HG02973 (cell line): ENCODE measurements around the gene ELOVL1.
A peak's percentile ranks its signal among the peaks of the same experiment; 100 is the strongest.
"Not testable (repeated sequence)": the region's sequence is repeated elsewhere in the genome, so short reads cannot be mapped to it uniquely, and the experiment has no call there.

Experiments used
- ATAC-seq: cut with Tn5 transposase; IDR thresholded peaks from one replicate; pipeline ENCODE4 v1.9.1; 2021; ENCODE audit warnings: moderate library complexity; ENCODE audit not compliant: unreplicated experiment

Gene ELOVL1

DNA sequence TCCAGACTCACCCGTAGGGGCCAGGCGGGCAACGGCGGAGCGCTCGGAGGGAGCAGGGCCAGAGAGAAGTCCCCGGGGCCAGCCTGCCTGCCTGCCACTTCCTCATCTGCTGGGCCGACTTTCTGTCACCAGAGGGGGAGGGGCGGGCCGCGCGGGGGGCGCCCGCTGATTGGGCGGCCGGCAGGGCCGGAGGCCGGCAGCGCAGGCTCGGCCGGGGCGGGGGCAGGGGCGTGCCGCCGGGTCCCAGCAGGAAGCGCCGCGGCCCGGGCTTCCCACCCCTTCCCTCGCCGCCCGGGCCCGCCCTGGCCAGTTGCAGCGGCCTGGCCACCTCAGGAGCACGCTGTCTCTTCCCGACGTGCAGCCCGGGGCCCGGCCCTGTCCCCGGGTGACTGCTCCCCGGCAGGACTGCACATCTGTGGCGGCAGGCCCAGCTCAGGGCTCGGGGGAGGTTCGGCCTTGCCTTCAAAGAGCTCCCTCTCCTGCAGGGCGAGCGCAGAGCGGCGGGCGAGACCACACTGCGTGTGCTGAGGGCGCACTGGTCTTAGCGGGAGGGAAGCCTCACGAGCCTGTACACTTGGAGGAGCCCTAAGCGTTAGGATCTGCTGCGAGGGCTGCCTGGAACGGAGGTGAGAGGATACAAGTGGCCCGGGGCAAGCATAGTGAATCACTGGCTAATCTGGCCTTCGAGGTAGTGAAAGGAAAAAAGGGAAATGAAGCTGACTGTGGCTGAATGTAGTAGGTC lies at the start of gene ELOVL1:
TSS of gene ELOVL1 (minus strand) at position 108 of the 742 bp plus-strand sequence. CDS start 2,402 bp downstream, outside the sequence.
- peak; percentile 66 for ATAC-seq

DNA sequence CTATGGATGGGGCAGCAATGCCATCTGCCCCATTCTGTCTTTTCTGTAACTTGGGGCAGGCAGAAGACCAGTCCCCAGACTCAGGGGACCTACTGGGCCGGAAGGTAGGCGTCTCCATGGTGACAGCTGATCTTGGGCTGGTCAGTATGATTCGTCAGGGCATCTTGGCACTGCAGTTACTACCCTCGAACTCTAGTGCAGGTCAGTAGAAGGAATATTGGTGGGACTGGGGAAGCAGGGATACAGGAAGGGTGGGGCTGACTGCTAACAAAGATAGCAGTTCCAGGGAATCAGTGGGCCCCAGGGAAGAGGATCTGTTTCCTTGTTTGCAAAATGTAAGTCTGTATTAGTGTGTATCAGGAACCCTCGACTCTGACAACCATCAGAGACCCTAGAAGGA lies 48.1 kb upstream of the ELOVL1 start:
- no peak for ATAC-seq

DNA sequence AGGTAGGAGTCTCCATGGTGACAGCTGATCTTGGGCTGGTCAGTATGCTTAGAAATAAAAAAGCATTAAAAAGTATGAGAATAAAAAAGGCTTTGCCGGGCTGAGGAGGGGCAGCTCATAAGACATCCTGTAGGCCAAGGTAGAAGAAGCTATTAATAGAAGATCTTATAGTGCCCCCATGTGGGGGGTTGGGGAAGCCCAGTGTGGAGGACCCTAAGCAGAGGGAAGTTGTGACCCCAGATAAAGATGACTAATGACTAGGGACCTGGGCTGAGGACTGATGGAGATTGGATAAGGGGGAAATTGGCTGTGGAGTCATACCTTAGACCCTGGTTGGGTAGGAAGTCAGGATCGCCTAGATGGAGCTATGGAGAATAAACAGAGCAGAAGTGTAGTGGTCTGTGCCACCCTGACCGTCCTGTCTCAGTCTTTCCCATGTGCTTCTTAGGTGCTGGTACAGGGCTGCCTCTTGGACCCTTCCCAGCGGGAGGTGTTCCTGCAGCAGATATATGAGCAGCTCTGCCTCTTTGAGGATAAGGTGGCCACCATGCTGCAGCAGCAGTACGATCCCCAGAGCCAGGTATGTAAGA lies 46.9 kb upstream of the ELOVL1 start:
- no peak for ATAC-seq

DNA sequence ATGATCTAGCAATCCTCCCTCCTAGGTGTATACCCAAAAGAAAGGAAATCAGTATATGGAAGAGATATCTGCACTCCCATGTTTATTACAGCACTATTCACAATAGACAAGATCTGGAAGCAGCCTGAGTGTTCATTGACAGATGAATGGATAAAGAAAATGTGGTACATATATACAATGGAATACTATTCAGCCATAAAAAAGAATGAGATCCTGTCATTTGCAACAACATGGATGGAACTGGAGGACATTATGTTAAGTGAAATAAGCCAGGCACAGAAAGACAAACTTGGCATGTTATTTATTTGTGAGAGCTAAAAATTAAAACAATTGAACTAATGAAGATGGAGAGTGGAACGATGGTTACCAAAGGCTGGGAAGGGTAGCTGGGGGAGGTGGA lies 45.6 kb upstream of the ELOVL1 start:
- not testable (repeated sequence) for ATAC-seq

DNA sequence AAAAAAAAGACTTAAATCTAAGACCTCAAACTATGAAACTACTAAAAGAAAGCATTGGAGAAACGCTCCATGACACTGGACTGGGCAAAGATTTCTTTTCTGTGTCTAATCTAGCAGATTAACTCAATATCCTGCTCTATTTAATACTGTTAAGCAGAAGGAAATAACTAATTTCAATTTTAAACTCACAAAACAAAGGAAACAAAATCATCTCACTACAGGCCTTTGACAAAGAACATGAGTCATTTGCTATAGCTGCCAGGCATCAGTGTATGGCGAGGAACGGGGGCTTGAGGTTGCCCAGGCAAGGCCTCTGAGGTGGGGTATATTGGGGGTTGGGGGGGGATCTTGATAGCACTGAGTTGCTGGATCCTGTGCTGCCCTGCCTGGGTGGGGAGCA lies 42.8 kb upstream of the ELOVL1 start:
- no peak for ATAC-seq

DNA sequence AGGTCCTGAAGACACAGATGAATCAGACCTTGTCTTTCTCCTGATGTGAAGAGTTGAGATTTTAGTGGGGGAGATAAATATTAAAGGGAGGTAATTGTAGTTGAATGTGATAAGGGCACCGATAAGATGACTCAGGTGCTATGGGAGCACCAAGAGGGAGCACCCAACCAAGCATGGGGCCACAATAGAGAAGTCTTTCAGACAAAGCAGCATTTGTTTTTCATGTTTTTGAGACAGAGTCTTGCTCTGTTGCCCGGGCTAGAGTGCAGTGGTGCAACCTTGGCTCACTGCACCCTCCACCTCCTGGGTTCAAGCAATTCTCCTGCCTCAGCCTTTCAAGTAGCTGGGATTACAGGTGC lies 38.0 kb upstream of the ELOVL1 start:
- ATAC-seq = no peak

DNA sequence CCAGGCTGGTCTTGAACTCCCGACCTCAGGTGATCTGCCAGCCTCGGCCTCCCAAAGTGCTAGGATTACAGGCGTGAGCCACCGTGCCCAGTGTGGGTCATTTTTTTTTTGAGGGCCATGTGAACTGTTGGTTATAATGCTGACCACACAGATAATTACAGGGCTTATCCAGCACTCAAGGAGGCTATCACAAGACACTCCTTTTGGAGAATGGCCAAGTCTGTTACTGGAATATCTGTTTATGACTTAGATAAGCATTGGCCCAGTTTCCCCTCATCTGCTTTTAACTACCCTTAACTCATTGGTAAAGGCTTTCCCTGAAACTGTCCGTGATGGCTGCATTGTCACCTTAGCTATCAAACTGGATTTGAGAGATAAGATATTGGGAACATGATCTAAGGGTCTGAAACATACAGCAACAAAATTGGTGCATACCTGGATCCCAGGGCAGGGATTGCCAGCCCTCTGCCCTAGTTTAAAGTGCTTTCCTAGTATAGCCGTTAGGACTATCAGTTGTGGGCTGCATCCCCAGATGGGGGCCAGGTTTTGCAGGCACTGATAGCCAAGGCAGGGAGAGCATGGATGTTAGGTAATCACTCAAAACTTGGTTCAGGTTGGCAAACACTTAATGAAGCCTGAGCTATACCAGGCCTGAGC lies 37.5 kb upstream of the ELOVL1 start:
- no peak for ATAC-seq

DNA sequence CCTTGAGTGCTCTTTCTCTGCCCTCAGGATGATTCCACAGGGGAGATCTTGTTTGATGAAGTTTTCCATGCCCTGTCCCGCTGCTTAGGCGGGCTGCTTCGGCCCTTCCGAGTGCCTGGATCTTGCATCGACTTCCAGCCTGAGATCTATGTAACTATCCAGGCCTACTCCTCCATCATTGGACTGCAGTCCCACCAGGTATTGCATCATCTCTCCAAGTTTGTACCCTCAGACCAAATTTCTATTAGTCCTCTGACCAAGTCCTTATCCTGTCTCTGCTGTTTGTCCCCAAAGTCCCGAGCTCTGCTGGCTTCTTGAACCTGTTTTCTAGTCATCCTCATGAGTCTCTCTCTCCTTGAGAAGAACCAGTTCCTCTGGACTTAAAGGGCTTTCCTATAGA lies 36.5 kb upstream of the ELOVL1 start:
- ATAC-seq = no peak

DNA sequence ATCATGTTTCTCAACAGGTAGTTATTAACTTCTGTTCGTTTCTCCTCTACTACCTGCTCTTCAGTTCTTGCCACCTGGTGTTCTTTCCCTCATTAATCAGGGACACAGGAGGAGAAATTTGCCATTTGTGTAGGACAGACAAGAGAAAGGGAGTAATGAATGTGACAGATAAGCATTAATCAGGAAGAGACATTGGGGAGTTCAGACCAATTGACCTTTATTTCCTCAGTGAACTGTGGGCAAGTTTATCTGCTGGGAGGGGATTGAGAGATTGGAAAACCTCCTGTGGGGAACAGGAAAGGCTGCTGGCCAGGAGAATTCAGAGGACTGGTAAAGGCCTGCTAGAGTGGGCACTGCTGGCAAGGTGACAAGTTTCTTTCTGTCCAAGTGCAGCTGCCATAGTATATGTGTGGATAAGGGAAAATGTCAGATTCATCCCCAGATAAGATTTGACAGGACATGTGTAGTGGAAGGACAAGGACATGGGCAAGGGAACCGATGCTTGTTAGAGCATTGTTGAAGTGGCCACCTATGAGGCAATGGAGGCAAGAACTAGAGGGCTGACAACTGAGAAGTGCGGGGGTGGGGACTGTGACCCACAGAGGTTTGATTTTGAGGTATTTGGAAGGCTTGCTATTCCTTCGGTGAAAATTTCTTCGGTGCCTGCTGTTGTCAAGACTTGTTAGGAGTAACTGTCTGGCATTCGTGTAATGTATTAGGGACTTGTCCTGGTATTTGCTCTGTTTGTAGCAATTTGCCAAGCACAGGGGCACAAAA lies 34.5 kb upstream of the ELOVL1 start:
- ATAC-seq = no peak

DNA sequence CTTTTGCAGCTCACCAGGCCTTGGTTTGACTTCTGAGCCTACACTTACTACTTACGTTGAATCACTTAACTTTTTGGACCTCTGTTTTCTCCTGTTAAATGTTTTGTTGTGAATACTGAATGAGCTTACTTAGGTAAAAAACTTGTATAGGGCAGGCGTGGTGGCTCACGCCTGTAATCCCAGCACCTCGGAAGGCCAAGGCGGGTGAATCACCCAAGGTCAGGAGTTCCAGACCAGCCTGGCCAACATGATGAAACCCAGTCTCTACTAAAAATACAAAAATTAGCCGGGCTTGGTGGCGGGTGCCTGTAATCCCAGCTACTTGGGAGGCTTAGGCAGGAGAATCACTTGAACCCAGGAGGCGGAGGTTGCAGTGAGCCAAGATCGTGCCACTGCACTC lies 32.6 kb upstream of the ELOVL1 start:
- ATAC-seq = not testable (repeated sequence)

DNA sequence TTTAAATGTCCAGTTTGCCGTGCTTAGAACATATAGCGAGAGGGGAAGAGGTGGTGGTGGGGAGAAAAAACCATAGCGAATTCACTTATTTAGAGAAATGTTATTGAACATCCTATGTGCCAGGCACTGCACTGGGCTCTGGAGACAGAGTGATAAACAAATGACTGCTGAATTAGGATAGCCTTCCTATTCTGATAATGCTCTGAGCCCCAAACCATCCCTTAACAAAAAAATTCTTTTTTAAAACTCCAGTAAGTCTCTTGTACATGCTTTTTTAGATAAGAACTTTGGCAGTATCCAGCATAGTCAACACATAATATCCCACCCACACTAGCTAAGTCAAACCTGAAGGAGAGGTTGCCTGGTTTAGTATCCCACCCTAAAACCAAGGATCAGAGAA lies 30.4 kb upstream of the ELOVL1 start:
- no peak for ATAC-seq

DNA sequence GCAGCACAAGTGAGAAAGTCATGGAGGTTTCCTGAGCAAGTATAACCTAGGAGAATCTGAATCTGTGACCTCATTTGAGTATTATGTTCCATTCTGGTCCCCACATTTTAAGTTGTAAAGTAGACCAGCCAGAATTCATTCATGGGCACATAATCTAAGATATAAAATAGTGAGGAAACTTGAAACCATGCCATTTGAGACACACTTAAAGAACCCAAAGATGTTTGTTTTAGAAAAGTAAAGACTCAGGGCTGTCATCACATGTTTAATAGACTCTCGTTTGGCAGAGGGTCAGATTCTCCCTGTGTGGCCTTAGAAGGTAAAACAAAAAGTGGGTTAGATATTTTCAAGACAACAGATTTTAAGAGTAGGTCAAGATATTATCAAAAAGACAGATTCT lies 28.2 kb upstream of the ELOVL1 start:
- no peak for ATAC-seq

DNA sequence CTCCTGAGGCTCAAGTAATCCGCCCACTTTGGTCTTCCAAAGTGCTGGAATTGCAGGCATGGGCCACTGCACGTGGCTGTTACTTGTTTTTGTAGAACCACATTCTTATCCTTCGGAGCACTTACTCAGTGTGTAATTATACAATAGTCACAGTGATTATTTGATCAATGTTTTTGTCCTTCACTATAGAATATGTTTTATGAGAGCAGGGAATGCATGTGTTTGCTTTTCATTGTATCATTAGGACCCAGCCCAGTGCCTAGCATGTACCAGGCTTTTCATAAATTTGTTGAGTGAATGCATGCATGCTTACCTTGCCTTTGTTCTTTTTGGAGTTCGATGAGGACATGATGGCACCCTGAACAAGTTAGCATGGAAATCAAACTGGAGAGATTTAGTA lies 27.7 kb upstream of the ELOVL1 start:
- no peak for ATAC-seq

DNA sequence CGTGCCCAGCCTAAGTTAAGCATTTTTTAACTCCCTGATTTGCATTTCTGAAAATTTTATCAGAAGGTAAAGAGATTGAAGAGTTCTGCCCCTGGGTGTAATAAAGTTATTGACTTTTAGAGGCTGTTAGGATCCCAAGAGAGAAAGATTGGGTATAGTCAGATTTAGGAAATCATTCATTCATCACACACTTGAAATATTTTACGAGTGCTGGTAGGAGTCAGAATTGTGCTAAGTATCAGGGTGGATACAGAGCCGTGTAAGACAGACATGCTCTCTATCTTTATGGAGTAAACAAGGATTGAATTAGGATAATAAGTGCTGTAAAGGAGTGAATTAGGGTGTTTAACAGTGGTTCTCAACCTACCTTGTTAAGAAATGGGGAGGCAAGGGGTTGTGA lies 24.9 kb upstream of the ELOVL1 start:
- ATAC-seq = no peak

DNA sequence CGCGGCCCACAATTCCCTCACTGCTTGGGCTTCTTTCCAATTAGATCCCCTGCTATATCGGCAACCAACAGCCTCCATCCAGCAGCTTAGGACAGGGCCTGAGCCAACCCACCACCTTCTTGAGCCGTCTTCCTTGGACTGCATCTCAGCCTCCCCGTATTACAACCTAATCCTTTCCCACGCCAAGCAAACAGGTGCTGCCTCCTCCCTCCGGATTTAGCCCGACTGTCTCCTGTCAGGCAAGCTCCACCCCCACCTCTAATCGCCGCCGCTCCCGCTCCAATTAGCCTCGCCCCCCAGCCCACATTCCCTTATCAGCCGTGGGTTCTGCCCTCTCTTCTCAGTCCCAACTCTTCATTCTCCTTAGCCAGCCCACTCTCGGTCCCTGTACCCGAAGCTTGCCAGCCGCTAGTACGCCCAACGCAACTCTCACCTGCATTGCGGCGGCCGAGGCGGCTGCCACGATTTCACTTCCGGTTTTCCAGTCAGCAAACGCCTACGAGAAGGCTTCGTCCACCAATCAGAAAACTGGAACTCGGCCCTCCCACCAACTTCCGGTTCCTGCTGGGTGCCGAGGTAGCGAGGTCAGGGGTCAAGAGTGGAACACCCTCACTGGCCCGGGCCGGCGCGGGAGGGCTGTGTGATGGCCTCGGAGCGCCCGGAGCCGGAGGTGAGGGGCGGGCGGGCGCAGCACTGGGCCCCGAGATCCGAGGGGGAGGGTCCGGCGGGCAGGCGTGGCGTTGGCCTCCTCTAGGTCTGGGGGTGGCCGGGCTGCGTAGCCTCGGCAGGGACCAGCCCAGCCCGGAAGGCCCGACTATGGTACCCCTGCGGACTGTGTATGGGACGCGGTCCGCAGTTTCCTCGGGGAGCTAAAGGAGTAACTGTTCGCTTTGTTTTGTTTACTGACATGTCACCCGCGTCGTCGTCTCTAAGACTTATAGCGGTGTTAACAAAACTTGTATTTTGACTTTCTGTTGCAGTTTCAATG lies 21.8 kb upstream of the ELOVL1 start, which contains the start of the genes MED8 and SZT2:
TSS of gene MED8 (minus strand) at position 475 of the 988 bp plus-strand sequence. CDS start at position 439, 36 bp downstream.
TSS of gene SZT2 (plus strand) at position 574 of the 988 bp plus-strand sequence. CDS start at position 644, 70 bp downstream.
- peak; percentile 84 for ATAC-seq

DNA sequence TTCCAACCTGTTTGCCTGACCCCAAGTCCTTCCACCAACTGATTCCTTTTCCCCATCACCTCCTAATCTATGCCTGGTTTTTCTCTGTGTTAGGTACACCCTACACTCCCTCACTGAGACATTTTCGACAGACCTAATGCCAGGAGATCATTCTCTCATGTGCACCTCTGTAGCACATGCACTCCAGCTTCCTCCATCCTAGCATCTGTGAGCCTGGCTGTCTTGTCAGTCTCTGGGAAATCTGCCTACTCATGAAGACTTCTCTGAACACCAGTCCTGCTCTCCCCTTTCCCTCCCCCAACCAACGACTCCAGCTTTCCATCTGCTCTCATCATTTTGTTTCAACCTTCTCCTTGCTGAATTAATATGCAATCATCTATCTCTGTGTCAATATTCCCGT lies 20.8 kb upstream of the ELOVL1 start:
- ATAC-seq = no peak

DNA sequence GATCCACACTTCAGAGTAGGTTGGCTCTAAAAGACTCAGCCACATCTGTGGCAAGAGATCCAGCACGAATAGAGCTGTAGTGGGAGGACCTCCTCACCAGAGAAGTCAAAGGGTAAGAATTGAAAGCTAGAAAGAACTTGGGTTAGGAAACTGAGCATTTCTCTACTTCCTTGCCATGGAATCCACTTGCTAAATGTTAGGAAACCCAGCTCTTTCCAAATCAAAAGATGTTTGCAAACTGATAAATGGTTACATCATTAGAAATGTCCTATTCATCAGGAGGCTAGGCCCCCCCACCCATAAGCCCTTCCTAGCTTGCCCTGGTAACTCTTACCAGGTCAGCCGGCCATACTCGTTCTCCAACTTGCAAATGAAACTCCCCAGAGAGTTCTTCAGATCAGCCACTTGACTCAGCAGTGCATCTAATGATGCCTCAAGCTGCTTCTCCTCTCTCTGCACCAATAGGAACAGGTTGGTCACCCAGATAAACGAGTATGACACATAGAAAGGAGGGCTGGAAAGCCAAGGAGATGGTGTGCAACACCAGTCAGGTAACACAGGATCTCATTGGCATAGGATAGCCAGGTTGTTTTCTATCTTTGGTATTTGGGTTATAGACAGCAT lies 20.3 kb upstream of the ELOVL1 start:
- no peak for ATAC-seq

DNA sequence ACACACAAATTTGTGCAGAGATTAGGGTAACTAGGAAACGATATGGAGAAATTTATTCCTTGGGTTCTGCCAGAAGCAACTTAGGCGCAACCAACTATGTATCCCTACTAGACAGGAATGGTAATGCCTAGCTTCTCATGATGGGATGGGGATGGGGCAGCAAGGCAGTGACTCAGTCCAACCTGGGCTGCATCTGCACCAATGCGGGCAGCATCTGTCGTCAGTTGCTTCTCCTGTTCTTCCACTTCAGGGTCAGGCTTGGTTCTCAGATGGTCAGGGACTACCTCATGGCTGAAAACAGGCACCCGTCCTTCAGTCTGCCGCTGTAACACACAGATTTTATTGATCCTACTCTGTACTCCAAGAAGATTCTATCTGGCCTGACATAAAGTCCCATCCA lies 18.9 kb upstream of the ELOVL1 start:
- ATAC-seq = no peak

DNA sequence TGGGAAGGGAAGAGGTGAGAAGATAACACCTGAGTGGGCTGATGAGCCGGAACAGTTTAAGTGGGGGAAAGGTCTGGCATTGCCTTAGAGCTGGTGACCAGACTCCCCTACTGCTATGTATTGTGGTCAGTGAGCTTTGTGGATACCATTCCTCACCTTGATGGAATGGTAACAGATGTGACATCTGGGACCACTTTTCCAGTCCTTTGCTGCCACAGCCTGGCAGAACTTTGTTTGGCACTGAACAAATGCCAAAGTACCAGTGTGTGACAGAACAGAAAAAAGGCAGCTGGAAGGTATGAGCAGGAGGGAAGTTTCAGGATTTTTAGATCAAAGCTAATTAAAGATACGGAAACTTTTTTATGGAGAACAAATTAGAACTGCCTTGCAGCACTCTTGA lies 15.6 kb upstream of the ELOVL1 start:
- ATAC-seq = no peak
